AG04449 (cell line): ENCODE results near the gene USP49.

Source experiments
- CTCF ChIA-PET: fragments of 350-600 bp; formaldehyde crosslinking; extraction: SDS; loops from one replicate; lab custom pipeline; 2021; ENCODE audit warnings: antibody characterized with exemption; lab: Yijun Ruan, JAX
- POLR2A ChIA-PET: fragments of 400-600, 350-600 bp; formaldehyde crosslinking; extraction: SDS; loops from one replicate; lab custom pipeline; 2020; ENCODE audit warnings: antibody characterized with exemption, inconsistent platforms; lab: Yijun Ruan, JAX
- DNase-seq: peaks from one replicate; pipeline ENCODE4 v3.0.0-alpha.2; 2010; ENCODE audit warnings: low read depth, low spot score
- H3K4me3 ChIP-seq: 2 replicates; pipeline ENCODE4 v1.5.1; 2011; ENCODE audit warnings: low read depth, mild to moderate bottlenecking, control low read depth, low read length
- CTCF ChIP-seq: IDR thresholded peaks from one replicate; pipeline ENCODE4 v1.5.1; 2011; ENCODE audit warnings: mild to moderate bottlenecking, moderate library complexity, low read length, control low read depth, inconsistent platforms; ENCODE audit not compliant: insufficient read depth; ENCODE audit errors: missing control alignments

Gene USP49

DNA sequence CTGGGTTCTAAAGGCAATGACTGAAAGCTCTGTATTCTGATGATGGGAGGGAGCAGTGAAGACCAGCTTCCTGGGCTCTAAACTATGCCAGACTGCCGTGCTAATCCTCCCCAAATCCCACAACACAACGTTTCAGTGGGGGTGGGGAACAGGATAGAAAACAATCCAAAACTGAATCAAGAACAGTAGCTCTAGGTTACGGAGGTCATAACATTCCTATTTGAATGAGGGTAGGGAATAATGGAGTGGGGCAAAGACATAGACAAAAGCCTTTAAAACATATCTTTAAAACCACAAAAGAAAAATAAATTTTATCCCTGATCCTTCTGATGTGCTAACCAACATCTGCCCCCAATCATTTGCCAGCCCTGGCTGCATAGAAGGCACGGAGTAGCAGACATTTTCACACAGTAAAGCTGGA, 7.8 kb downstream of the USP49 start:
- no peak for TF ChIP-seq CTCF
- ChIA-PET POLR2A (no interaction called here), CTCF (interaction anchor here (1.3 to 1.8 kb wide), 4 partner anchors 29 to 101 kb away, joined by 4 to 6 read pairs (median 5); partner anchors contain the start of genes BYSL and MED20)
- H3K4me3 ChIP-seq = no peak overlapping the region
- DNase-seq = no peak

GRCh38 chr6:41885930-41886329, 9.2 kb downstream of the USP49 start:
- POLR2A ChIA-PET = no interaction called here
- TF ChIP-seq CTCF = no peak
- no peak overlapping the region for H3K4me3 ChIP-seq
- CTCF ChIA-PET = interaction anchor here (1.0 to 1.7 kb wide), 2 partner anchors 35 to 36 kb away, joined by 4 to 5 read pairs; partner anchors contain the start of genes BYSL and MED20
- DNase-seq = no peak

- no peak for TF ChIP-seq CTCF
- ChIA-PET POLR2A (no interaction called here), CTCF (no interaction called here)
Measured at GRCh38 chr6:41884957-41885356, 10.2 kb downstream of the USP49 start.

DNA sequence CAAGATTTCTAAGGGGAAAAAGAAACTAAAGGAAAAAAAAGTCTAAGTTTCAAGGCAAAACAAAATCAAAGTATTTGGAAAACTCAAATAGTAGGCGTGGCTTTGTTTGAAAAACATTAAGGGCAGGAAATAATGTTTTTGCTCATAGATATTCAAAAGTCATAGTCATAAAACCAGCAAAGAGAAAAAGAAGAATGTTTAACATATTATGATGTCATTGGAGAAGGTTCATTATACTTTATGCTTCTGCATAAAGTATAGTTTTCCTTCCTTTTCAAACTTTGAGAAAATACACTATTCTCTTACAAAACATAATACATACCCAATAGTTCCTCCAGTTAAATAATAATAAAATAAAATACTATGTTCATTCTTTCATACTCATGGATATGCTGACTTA, 13.7 kb downstream of the USP49 start:
- CTCF ChIA-PET = interaction anchor here (3.4 kb wide), 1 partner anchor 40 kb away, joined by 17 read pairs; the partner anchor contains the start of genes BYSL and MED20
- TF ChIP-seq CTCF = no peak
- no peak overlapping the region for H3K4me3 ChIP-seq

More at GRCh38 chr6:41884957-41885356, 10.2 kb downstream of the USP49 start:
- no peak for DNase-seq
- no peak overlapping the region for H3K4me3 ChIP-seq

DNA sequence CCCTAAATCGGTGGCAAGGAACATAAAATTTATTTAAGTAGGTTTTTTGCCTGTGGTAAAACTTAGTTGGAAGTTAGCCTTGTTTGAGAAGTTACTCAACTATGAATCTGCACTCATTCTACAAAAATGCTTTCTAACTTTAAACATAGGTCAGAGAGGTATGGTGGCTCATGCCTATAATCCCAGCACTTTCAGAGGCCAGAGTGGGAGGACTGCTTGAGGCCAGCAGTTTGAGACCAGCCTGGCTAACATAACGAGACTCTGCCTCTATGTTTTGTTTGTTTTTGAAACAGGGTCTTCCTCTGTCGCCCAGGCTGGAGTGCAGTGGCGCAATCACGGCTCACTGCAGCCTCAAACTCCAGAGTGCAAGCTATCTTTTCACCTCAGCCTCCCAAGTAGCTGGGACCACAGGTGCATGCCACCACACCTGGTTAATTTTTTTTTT, 16.2 kb downstream of the USP49 start:
- no peak for TF ChIP-seq CTCF
- DNase-seq = peak; percentile 53
- CTCF ChIA-PET = interaction anchor here (1.1 to 3.4 kb wide), 3 partner anchors 15 to 48 kb away, joined by 4 to 17 read pairs (median 4); partner anchors contain the start of genes BYSL and MED20
- H3K4me3 ChIP-seq = no peak overlapping the region
- POLR2A ChIA-PET = no interaction called here

More for the DNA sequence above, 13.7 kb downstream of the USP49 start:
- POLR2A ChIA-PET = no interaction called here
- no peak for DNase-seq

DNA sequence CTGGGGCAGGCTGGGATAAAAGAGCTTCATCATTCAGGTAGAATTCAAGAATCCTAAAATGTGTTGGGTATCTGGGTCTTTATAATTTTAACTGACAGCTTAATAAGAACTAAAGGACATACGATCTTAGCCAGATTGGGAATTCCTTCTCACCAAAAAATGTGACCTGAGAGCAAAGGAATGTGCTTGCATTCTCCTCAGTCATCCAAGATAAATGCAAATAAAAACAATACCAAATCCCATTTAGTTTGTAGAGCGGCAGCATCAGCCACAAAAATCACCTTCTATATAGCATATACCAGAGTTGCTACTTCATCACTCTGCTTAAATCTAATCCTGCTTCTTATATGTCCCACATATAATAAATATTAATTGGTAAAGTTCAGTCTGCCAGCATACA, 16.9 kb downstream of the USP49 start:
- no peak for TF ChIP-seq CTCF
- DNase-seq = peak; percentile 33
- ChIA-PET POLR2A (no interaction called here), CTCF (interaction anchor here (1.1 to 3.0 kb wide), 4 partner anchors 11 to 166 kb away, joined by 4 to 7 read pairs (median 4); partner anchors contain the start of genes BYSL, MED20 and TOMM6)
- H3K4me3 ChIP-seq = no peak overlapping the region
